Sigmoid colon (tissue), 7 donors: ENCODE results near the gene SYT15. TPM values are rescaled to one million over a fixed set of nuclear protein-coding genes. Genes with fewer than 3 reads are reported as not detected.
"Not testable (repeated sequence)": the region's sequence is repeated elsewhere in the genome, so short reads cannot be mapped to it uniquely, and the experiment has no call there.

Experiments
- DNase-seq: peaks from one replicate; pipeline ENCODE4 v3.0.0-alpha.2; 2019
- H3K27ac ChIP-seq, 4 donors: fragments of 200-600 bp; sonication (generic); one replicate each; pipeline ENCODE4 v1.5.1; 2016 to 2019; ENCODE audit warnings: mild to moderate bottlenecking in 1 of 4
- H3K27me3 ChIP-seq, 3 donors: fragments of 200-600 bp; sonication (generic); one replicate each; pipeline ENCODE4 v1.5.1; 2019; ENCODE audit warnings: mild to moderate bottlenecking in 1 of 3
- H3K36me3 ChIP-seq, 4 donors: fragments of 200-600 bp; sonication (generic); one replicate each; pipeline ENCODE4 v1.5.1; 2016 to 2019
- H3K4me1 ChIP-seq, 4 donors: fragments of 200-600 bp; sonication (generic); one replicate each; pipeline ENCODE4 v1.5.1; 2017 to 2019
- H3K4me3 ChIP-seq, 4 donors: fragments of 200-600 bp; sonication (generic); one replicate each; pipeline ENCODE4 v1.5.1; 2017 to 2019; ENCODE audit warnings: mild to moderate bottlenecking in 2 of 4, moderate library complexity in 1 of 4
- H3K9me3 ChIP-seq, 4 donors: fragments of 200-600 bp in 3 of 4; sonication (generic) in 3 of 4; one replicate each; pipeline versions ENCODE4 v1.5.1 to v1.6.1; 2013 to 2019
- EP300 ChIP-seq, 4 donors: sonication (generic); formaldehyde crosslinking; IDR thresholded peaks; one replicate each; pipeline ENCODE4 v1.6.1; 2017; ENCODE audit warnings: antibody characterized with exemption in 4 of 4
- POLR2A ChIP-seq, 2 donors: fragments of 450-650 bp; IDR thresholded peaks; one replicate each; pipeline ENCODE4 v1.6.1; 2016; ENCODE audit warnings: antibody characterized with exemption in 2 of 2, mild to moderate bottlenecking in 2 of 2, moderate library complexity in 2 of 2
- POLR2AphosphoS5 ChIP-seq, 4 donors: sonication (generic); formaldehyde crosslinking; IDR thresholded peaks; one replicate each; pipeline ENCODE4 v1.6.1; 2017; ENCODE audit warnings: antibody characterized with exemption in 4 of 4
- WGBS, 2 donors: extraction: QIAGEN DNeasy Blood & Tissue Kit; methylation state at CpG; one replicate each; pipeline ENCODE4 v1.1.7; 2013; 5-methylcytosine and 5-hydroxymethylcytosine counted together
- intact Hi-C: fragments of 100-400 bp; cut with DNase I; formaldehyde crosslinking; loops from one replicate; pipeline ENCODE4 v1.15.1; 2023
- polyA plus RNA-seq, 3 donors: library from polyadenylated mRNA; stranded (reverse); fragments of 200-250 nt; gene quantifications; one replicate each; pipeline ENCODE4 v1.2.3, GENCODE V29; 2013
- total RNA-seq, 4 donors: library from RNA; depleted of rRNA; stranded (reverse); fragments of >200 nt; gene quantifications; one replicate each; pipeline ENCODE4 v1.1.0, GENCODE V29; 2016
- TF ChIP-seq, protein P1 (sequence below), 4 experiments: fragments of 450-650 bp in 3 of 4; fragments of 200-600 bp in 1 of 4; IDR thresholded peaks; one replicate each; pipeline ENCODE4 v1.5.1; 2016 to 2019; ENCODE audit warnings: antibody characterized with exemption in 4 of 4, mild to moderate bottlenecking in 3 of 4, moderate library complexity in 2 of 4
- donor health status: healthy with polysubstance abuse.
- donor health status: Bipolar disorder and iron deficiency.
- donor health status: healthy.

Gene SYT15
- total RNA-seq (1 to 10 TPM in 2 of 4 donors, under 1 TPM in 2; 0.81 to 1.4 (median 1.0) TPM), polyA plus RNA-seq (1 to 10 TPM; 1.2 to 1.7 (median 1.2) TPM)

DNA sequence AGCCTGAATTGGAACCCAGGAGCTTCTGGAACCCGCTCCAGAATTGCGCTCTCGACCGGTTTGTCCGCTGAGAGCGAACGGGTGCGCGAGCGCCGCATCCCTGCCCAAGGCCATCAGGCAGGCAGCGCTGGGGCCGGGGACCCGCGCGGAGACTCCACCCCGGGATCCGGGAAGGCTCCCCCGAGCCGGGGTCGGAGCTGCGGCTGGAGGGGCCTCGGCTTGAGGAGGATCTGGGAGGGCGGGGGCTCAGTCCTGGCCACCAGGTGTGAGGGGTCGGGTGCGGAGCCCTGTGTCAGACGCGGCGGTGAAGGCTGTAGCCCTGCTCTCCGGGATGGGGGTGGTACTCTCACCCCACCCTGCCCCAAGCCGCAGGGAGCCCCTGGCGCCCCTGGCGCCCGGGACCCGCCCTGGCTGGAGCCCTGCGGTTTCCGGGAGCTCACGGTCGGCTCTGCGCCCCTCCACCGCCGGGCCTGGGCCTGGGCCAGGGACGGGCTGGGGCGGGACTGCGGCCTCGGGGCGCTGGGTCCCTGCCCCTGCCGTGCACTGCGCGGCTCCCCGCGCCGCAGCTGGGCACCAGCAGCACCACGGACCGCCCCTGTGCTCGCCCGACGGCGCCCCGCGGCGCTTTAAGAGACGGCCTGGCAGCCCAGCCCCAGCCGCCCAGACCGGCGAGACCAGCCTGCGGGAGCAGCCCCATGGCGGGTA lies at the start of gene SYT15:
Gene SYT15 (plus strand): TSS at position 655 of the 705 bp plus-strand sequence. CDS start 41 bp downstream, at position 696.
- H3K36me3 ChIP-seq, DNase-seq, H3K27me3 ChIP-seq, H3K9me3 ChIP-seq, H3K27ac ChIP-seq, H3K4me1 ChIP-seq, intact Hi-C loops: not testable (repeated sequence)
- H3K4me3 ChIP-seq: peak within 1 kb of the TSS in 2 of 4 donors; percentile 19 to 20
- WGBS, 2 donors: 2% methylated on average over 50 of the region's 68 CpGs

DNA sequence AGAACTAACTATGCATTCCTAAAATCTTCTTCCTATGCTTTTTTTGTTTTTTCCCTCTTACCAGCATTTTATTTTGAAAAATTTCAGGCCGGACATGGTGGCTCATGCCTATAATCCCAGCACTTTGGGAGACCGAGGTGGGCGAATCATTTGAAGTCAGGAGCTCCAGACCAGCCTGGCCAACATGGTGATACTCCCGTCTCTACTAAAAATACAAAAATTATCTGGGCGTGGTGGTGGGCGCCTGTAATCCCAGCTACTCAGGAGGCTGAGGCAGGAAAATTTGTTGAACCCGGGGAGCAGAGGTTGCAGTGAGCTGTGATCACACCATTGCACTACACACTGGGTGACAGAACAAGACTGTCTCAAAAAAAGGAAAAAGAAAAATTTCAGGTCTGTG lies 49.2 kb upstream of the SYT15 start:
- H3K27me3 ChIP-seq, H3K4me1 ChIP-seq, H3K4me3 ChIP-seq, H3K9me3 ChIP-seq, H3K27ac ChIP-seq, intact Hi-C loops, H3K36me3 ChIP-seq: not testable (repeated sequence)
- 87 to 89% methylated on average over 7 of the region's 7 CpGs for WGBS, 2 donors
- DNase-seq: peak; percentile 30

DNA sequence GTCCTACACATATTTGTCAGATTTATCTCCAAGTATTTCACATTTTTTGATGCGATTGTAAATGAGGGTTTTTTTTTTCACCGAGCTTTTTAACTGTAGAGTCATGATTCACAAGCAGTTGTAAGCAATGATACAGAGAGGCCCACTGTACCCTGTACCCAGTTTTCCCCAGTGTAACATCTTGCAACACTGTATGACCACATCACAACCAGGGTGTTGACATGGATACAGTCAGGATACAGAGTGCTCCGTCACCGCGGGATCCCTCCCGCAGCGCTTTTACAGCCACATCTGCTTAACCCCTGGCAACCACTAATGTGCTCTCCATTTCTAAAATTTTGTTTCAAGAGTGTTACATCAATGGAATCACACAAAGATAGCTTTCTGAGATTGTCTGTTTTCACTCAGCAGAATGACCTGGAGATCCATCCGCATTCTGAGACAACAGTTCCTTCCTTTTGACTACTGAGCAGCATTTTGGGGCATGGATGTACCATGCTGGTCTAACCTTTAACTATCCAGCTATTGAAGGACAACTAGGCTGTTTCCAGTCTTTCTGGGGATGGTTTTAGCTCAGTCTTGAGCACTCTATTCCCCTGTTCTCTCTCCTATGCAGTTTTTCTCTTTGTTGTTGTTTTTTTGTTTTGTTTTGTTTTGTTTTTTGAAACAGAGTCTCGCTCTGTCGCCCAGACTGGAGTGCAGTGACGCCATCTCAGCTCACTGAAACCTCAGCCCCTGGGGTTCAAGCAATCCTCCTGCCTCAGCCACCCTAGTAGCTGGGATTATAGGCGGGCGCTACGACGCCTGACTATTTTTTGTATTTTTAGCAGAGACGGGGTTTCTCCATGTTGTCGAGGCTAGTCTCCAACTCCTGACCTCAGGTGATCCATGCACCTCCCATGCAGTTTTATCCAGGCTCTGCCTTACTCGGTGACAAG lies 48.4 kb upstream of the SYT15 start:
- H3K9me3 ChIP-seq: no peaks in the 10 kb centered on the region
- intact Hi-C loops: no loop called here
- DNase-seq: peak; percentile 56
- no peaks in the 10 kb centered on the region for H3K27me3 ChIP-seq
- no peaks in the 10 kb centered on the region for H3K4me1 ChIP-seq
- no peak for TF ChIP-seq POLR2AphosphoS5 (IDR thresholded peaks at IDR 0.05)
- TF ChIP-seq, protein P1, sequence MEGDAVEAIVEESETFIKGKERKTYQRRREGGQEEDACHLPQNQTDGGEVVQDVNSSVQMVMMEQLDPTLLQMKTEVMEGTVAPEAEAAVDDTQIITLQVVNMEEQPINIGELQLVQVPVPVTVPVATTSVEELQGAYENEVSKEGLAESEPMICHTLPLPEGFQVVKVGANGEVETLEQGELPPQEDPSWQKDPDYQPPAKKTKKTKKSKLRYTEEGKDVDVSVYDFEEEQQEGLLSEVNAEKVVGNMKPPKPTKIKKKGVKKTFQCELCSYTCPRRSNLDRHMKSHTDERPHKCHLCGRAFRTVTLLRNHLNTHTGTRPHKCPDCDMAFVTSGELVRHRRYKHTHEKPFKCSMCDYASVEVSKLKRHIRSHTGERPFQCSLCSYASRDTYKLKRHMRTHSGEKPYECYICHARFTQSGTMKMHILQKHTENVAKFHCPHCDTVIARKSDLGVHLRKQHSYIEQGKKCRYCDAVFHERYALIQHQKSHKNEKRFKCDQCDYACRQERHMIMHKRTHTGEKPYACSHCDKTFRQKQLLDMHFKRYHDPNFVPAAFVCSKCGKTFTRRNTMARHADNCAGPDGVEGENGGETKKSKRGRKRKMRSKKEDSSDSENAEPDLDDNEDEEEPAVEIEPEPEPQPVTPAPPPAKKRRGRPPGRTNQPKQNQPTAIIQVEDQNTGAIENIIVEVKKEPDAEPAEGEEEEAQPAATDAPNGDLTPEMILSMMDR (IDR thresholded peaks at IDR 0.05): no peak
- TF ChIP-seq POLR2A (IDR thresholded peaks at IDR 0.05): no peak
- no peak for TF ChIP-seq EP300 (IDR thresholded peaks at IDR 0.05)
- no peak overlapping the region for H3K27ac ChIP-seq
- WGBS, 2 donors: 93% methylated on average over 18 of the region's 18 CpGs
- no peak overlapping the region for H3K4me3 ChIP-seq
- H3K36me3 ChIP-seq: no peaks in the 10 kb centered on the region

DNA sequence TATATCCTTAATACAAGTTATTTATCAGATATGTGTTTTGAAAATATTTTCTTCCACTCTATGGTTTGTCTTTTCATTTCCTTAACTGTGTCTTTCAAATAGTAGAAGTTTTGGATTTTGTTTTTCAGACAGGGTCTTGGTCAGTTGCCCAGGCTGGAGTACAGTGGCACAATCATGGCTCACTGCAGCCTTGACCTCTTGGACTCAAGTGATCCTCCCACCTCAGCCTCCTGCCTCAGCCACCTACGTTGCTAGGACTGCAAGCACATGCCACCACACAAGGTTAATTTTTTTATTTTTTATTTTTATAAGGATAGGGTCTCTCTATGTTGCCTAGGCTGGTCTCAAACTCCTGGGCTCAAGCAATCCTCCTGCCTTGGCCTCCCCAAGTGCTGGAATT lies 46.7 kb upstream of the SYT15 start:
- H3K4me1 ChIP-seq, intact Hi-C loops, H3K4me3 ChIP-seq, H3K27me3 ChIP-seq, H3K27ac ChIP-seq, H3K9me3 ChIP-seq, H3K36me3 ChIP-seq: not testable (repeated sequence)
- WGBS, 2 donors: 73 to 86% methylated on average over 1 of the region's 1 CpG
- peak; percentile 53 for DNase-seq

DNA sequence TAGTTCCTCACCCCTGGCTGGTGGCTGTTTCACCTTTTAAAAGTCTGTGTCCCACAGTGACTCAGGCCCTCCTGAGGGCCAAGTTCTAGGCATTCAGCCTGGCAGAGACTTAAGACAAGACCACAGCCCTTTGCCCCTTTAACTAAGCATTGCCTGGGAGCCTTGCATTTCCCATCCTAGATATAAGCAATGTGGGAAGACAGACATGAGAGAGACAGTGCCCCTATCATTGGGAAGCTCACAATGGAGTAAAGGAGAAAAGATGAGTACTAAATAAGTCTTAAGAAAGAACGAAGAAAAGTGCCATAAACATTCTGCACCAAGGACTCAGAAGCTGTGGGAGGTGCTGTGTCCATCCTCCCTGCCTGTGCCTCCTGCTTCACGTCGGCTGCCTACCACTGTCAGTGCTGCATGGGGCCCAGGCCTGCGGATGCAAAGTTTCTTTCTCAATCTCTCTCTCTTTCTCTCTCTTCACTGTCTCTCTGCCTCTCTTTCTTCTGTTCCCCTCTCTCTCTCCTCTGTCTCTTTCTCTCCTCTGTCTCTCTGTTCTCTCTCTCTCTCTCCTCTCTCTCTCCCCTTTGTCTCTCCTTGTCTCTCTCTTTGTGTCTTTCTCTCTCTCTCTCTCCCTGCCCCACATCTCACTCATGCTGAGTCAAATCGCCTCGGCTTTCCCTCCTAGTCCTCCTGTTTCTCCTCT lies 44.0 kb upstream of the SYT15 start:
- intact Hi-C loops: no loop called here
- Histone ChIP-seq H3K36me3 (no peaks in the 10 kb centered on the region), H3K27me3 (no peaks in the 10 kb centered on the region), H3K4me3 (no peak overlapping the region), H3K9me3 (no peaks in the 10 kb centered on the region), H3K27ac (no peak overlapping the region), H3K4me1 (peaks cover 0 to 18% (median 15%) of the 10 kb centered on the region in 4 donors)
- DNase-seq: peak; percentile 54
- 87 to 90% methylated on average over 6 of the region's 6 CpGs for WGBS, 2 donors
- TF ChIP-seq EP300 (IDR thresholded peaks at IDR 0.05) (no peak), POLR2AphosphoS5 (IDR thresholded peaks at IDR 0.05) (no peak), POLR2A (IDR thresholded peaks at IDR 0.05) (no peak)
- TF ChIP-seq, protein P1 (IDR thresholded peaks at IDR 0.05): no peak

DNA sequence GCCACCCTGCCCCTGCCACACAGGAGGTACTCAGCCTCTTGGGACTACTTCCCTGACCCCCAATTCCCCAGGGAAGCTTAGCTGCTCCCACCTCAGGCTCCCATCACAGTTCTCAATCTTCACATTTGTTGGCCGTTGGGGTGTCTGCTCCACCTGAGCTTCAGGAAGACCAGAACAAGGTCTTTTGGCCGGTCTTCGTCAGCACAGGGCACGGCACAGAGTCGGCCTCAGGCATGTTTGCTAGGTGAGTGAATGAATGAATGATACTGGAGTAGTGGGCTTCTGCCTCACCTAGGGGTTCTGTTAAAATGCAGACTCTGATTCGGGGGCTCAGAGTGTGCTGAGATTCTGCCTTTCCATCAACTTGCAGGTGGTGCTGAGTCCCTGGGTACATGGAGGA lies 42.8 kb upstream of the SYT15 start:
- DNase-seq: peak; percentile 58
- no peaks in the 10 kb centered on the region for H3K36me3 ChIP-seq
- H3K4me3 ChIP-seq: no peak overlapping the region
- 87 to 94% methylated on average over 6 of the region's 6 CpGs for WGBS, 2 donors
- H3K4me1 ChIP-seq: peaks cover 0 to 30% (median 27%) of the 10 kb centered on the region in 4 donors
- TF ChIP-seq POLR2A (IDR thresholded peaks at IDR 0.05) (no peak), EP300 (IDR thresholded peaks at IDR 0.05) (no peak), POLR2AphosphoS5 (IDR thresholded peaks at IDR 0.05) (no peak)
- TF ChIP-seq, protein P1 (IDR thresholded peaks at IDR 0.05): no peak
- no peak overlapping the region for H3K27ac ChIP-seq
- H3K9me3 ChIP-seq: no peaks in the 10 kb centered on the region
- no peaks in the 10 kb centered on the region for H3K27me3 ChIP-seq
- intact Hi-C loops: no loop called here
